ENCODE data around the gene CMKLR1. TPM values are rescaled to one million over a fixed set of nuclear protein-coding genes. Genes with fewer than 3 reads are reported as not detected.

The CMKLR1 gene
- polyA plus RNA-seq, 1 of the 3 experiments (the other 2 are of a cell fraction), result 0.15 TPM

GRCh38 chr12:108333898-108334699 lies 5.0 kb downstream of the CMKLR1 start:
- H3K79me2 ChIP-seq (ENCODE audit: insufficient read depth), result no peaks in the 10 kb centered on the region
- WGBS (ENCODE audit: low lambda C conversion rate), result 45% methylated on average over 10 of the region's 10 CpGs
- no peak for DNase-seq
- H3K4me3 ChIP-seq (ENCODE audit: low read depth in 2 of 2, low read length in 1 of 2), result no peak overlapping the region
- CTCF ChIA-PET, result interaction anchor here (0.8 to 1.1 kb wide), 2 partner anchors 8 to 123 kb away, joined by 3 to 4 read pairs; no protein-coding TSS in a partner anchor
- H3K4me1 ChIP-seq (ENCODE audit: control insufficient read depth in 1 of 2, insufficient read depth in 2 of 2, low read depth in 1 of 2, low read length in 1 of 2), result peaks cover 0 to 35% of the 10 kb centered on the region in 2 experiments; a peak in 2 of 4 replicates
- H3F3A ChIP-seq (replicated peaks; ENCODE audit: insufficient read depth), result no peaks in the 10 kb centered on the region
- H3K27me3 ChIP-seq (ENCODE audit: insufficient read depth), result no peaks in the 10 kb centered on the region
- H3K36me3 ChIP-seq (replicated peaks in 1 of 2; ENCODE audit: control insufficient read depth in 1 of 2, insufficient read depth in 2 of 2, low read length in 1 of 2), result peaks cover 0 to 2% of the 10 kb centered on the region in 2 experiments
- TF ChIP-seq RCOR1 (IDR thresholded peaks at IDR 0.05; ENCODE audit: low read length), result no peak
- no peak for TF ChIP-seq USF1 (IDR thresholded peaks at IDR 0.05; ENCODE audit: borderline replicate concordance, low read depth)
- TF ChIP-seq JUND (IDR thresholded peaks at IDR 0.05), result no peak
- TF ChIP-seq GABPA (IDR thresholded peaks at IDR 0.05; ENCODE audit: low read depth), result no peak
- TF ChIP-seq POLR2AphosphoS5 (IDR thresholded peaks at IDR 0.05; ENCODE audit: low read depth, low read length), result no peak
- TF ChIP-seq MXI1 (IDR thresholded peaks at IDR 0.05; ENCODE audit: low read depth, low read length), result no peak
- TF ChIP-seq MEF2A (IDR thresholded peaks at IDR 0.05; ENCODE audit: borderline replicate concordance, low read depth), result no peak
- no peak for TF ChIP-seq MAX (IDR thresholded peaks at IDR 0.05; ENCODE audit: low read depth)
- no peak for TF ChIP-seq ELF1 (IDR thresholded peaks at IDR 0.05)
- TF ChIP-seq FOXJ3 (CRISPR knock-in tag; IDR thresholded peaks at IDR 0.05), result no peak
- no peak for TF ChIP-seq TEAD4 (IDR thresholded peaks at IDR 0.05; ENCODE audit: borderline replicate concordance, insufficient read depth)
- TF ChIP-seq EZH2phosphoT487 (IDR thresholded peaks at IDR 0.05; ENCODE audit: borderline replicate concordance, low read depth), result no peak
- no peak for TF ChIP-seq ZBTB33 (IDR thresholded peaks at IDR 0.05; ENCODE audit: borderline replicate concordance, low read depth)
- no peak for TF ChIP-seq FOXM1 (IDR thresholded peaks at IDR 0.05; ENCODE audit: low read depth)
- no peak for TF ChIP-seq SMC3 (IDR thresholded peaks at IDR 0.05; ENCODE audit: low read depth, low read length)
- TF ChIP-seq TCF12 (IDR thresholded peaks at IDR 0.05), result no peak
- POLR2A ChIA-PET, result no interaction called here
- H2AFZ ChIP-seq (ENCODE audit: low read depth), result no peak overlapping the region
- no peaks in the 10 kb centered on the region for H4K20me1 ChIP-seq (ENCODE audit: insufficient read depth)
- no peak overlapping the region for H3K4me2 ChIP-seq
- peak overlapping the region in 1 of 2 experiments; percentile 53; a peak in 2 of 4 replicates for H3K27ac ChIP-seq (ENCODE audit: low read depth in 2 of 2, low read length in 1 of 2)
- H3K9me3 ChIP-seq, result no peaks in the 10 kb centered on the region
- H3K9ac ChIP-seq, result no peak overlapping the region
- no peaks in the 10 kb centered on the region for H3K9me2 ChIP-seq

All from SK-N-SH (cell line).